WTC11 (cell line): ENCODE results near the gene GPRIN3. TPM values are rescaled to one million over a fixed set of nuclear protein-coding genes. Genes with fewer than 3 reads are reported as not detected.

ENCODE experiments used
- ATAC-seq: fragments of 200-7000 bp; cut with Tn5 transposase; 2 replicates; pipeline ENCODE4 v1.10.0; 2021; ENCODE audit warnings: mild to moderate bottlenecking, moderate library complexity
- CTCF ChIA-PET: fragments of 300-600 bp; sonication (Branson Sonifier 250); formaldehyde crosslinking; loops from one replicate; lab custom pipeline; 2021; ENCODE audit warnings: antibody characterized with exemption; lab: Charles Lee
- POLR2A ChIA-PET: fragments of 350-600 bp; sonication (Branson Sonifier 250); formaldehyde crosslinking; loops from one replicate; lab custom pipeline; 2021; ENCODE audit warnings: antibody characterized with exemption; lab: Charles Lee
- DNase-seq: peaks from one replicate; pipeline ENCODE4 v3.0.0; 2021; ENCODE audit warnings: low spot score
- H3K27ac Mint-ChIP-seq: 2 replicates; pipeline ENCODE4 v1.8.0; 2021; ENCODE audit warnings: mixed read lengths
- H3K27me3 Mint-ChIP-seq: 2 replicates; pipeline ENCODE4 v1.8.0; 2021; ENCODE audit warnings: low read depth, mild to moderate bottlenecking, moderate library complexity, mixed read lengths
- H3K36me3 Mint-ChIP-seq: 2 replicates; pipeline ENCODE4 v1.8.0; 2021; ENCODE audit warnings: mixed read lengths
- H3K4me1 Mint-ChIP-seq: 2 replicates; pipeline ENCODE4 v1.8.0; 2022; ENCODE audit warnings: mixed read lengths
- H3K4me3 Mint-ChIP-seq: 2 replicates; pipeline ENCODE4 v1.8.0; 2021; ENCODE audit warnings: mild to moderate bottlenecking, moderate library complexity, mixed read lengths
- H3K9me3 Mint-ChIP-seq: 2 replicates; pipeline ENCODE4 v1.8.0; 2021; ENCODE audit warnings: mixed read lengths
- E2F4 ChIP-seq: sonication (generic); formaldehyde crosslinking; IDR thresholded peaks from 2 replicates; pipeline ENCODE4 v1.8.1; 2022; ENCODE audit warnings: low read depth, mild to moderate bottlenecking, moderate library complexity, missing genetic modification reagents, borderline replicate concordance
- ESRRA ChIP-seq: sonication (generic); formaldehyde crosslinking; IDR thresholded peaks from 2 replicates; pipeline ENCODE4 v1.8.1; 2022; ENCODE audit warnings: mild to moderate bottlenecking, missing genetic modification reagents, borderline replicate concordance
- FOXP1 ChIP-seq: sonication (generic); formaldehyde crosslinking; IDR thresholded peaks from 2 replicates; pipeline ENCODE4 v1.8.0; 2022; ENCODE audit warnings: missing genetic modification reagents, mild to moderate bottlenecking, moderate library complexity, borderline replicate concordance
- FOXP4 ChIP-seq: sonication (generic); formaldehyde crosslinking; IDR thresholded peaks from 2 replicates; pipeline ENCODE4 v1.8.0; 2022; ENCODE audit warnings: mild to moderate bottlenecking, missing genetic modification reagents
- GTF2I ChIP-seq: fragments of 250-450 bp; sonication (Bioruptor Pico); conservative IDR thresholded peaks from 2 replicates; pipeline ENCODE4 v1.4.0; 2021; ENCODE audit warnings: mild to moderate bottlenecking
- HMGXB4 ChIP-seq: sonication (generic); formaldehyde crosslinking; IDR thresholded peaks from 2 replicates; pipeline ENCODE4 v1.8.1; 2023; ENCODE audit warnings: mild to moderate bottlenecking, moderate library complexity, missing genetic modification reagents
- MAX ChIP-seq: sonication (generic); formaldehyde crosslinking; IDR thresholded peaks from 2 replicates; pipeline ENCODE4 v1.8.0; 2022; ENCODE audit warnings: mild to moderate bottlenecking, missing genetic modification reagents
- MYBL2 ChIP-seq: sonication (generic); formaldehyde crosslinking; IDR thresholded peaks from 2 replicates; pipeline ENCODE4 v1.8.1; 2023; ENCODE audit warnings: mild to moderate bottlenecking, moderate library complexity, missing genetic modification reagents
- NFATC4 ChIP-seq: fragments of 250-450 bp; sonication (Bioruptor Pico); IDR thresholded peaks from 2 replicates; pipeline ENCODE4 v1.9.0; 2021; ENCODE audit warnings: mild to moderate bottlenecking
- NFE2L1 ChIP-seq: sonication (generic); formaldehyde crosslinking; IDR thresholded peaks from 2 replicates; pipeline ENCODE4 v1.8.1; 2023; ENCODE audit warnings: missing genetic modification reagents
- OVOL2 ChIP-seq: fragments of 250-450 bp; sonication (Bioruptor Pico); IDR thresholded peaks from 2 replicates; pipeline ENCODE4 v1.9.0; 2021; ENCODE audit warnings: mild to moderate bottlenecking, borderline replicate concordance
- ZNF121 ChIP-seq: sonication (generic); formaldehyde crosslinking; IDR thresholded peaks from 2 replicates; pipeline ENCODE4 v1.8.0; 2023; ENCODE audit warnings: missing genetic modification reagents
- ZNF263 ChIP-seq: sonication (generic); formaldehyde crosslinking; IDR thresholded peaks from 2 replicates; pipeline ENCODE4 v1.8.1; 2022; ENCODE audit warnings: low read depth, mild to moderate bottlenecking, moderate library complexity, missing genetic modification reagents
- ZNF416 ChIP-seq: fragments of 250-450 bp; sonication (Bioruptor Pico); IDR thresholded peaks from 2 replicates; pipeline ENCODE4 v1.9.0; 2021; ENCODE audit warnings: mild to moderate bottlenecking, inconsistent platforms
- ZNF512 ChIP-seq: sonication (generic); formaldehyde crosslinking; IDR thresholded peaks from 2 replicates; pipeline ENCODE4 v1.8.1; 2022; ENCODE audit warnings: missing genetic modification reagents, borderline replicate concordance
- ZNF532 ChIP-seq: fragments of 250-450 bp; sonication (Bioruptor Pico); IDR thresholded peaks from 2 replicates; pipeline ENCODE4 v1.9.0; 2021; ENCODE audit warnings: mild to moderate bottlenecking, borderline replicate concordance
- total RNA-seq: library from RNA; stranded (reverse); gene quantifications from 3 replicates; pipeline ENCODE4 v1.2.3, GENCODE V29; 2021

The GPRIN3 gene
- total RNA-seq, 1 experiment from 2014 or later: 2.0 TPM

- TF ChIP-seq ZNF532 (CRISPR knock-in tag): no peak
- no peak for TF ChIP-seq MYBL2
- TF ChIP-seq ZNF121 (CRISPR knock-in tag): no peak
- TF ChIP-seq MAX: no peak
- no peak for TF ChIP-seq FOXP4 (CRISPR knock-in tag)
- TF ChIP-seq NFE2L1: no peak
These were observed 58.7 kb downstream of the GPRIN3 start (continued) for GRCh38 chr4:89248879-89249281.

- no peaks in the 10 kb centered on the region for H3K9me3 Mint-ChIP-seq
- TF ChIP-seq GTF2I (CRISPR knock-in tag) (no peak), E2F4 (no peak), ESRRA (CRISPR knock-in tag) (no peak), ZNF263 (no peak), OVOL2 (CRISPR knock-in tag) (no peak), HMGXB4 (CRISPR knock-in tag) (no peak), ZNF512 (CRISPR knock-in tag) (no peak), ZNF416 (CRISPR knock-in tag) (no peak), FOXP1 (CRISPR knock-in tag) (no peak), NFATC4 (CRISPR knock-in tag) (no peak)
- H3K27me3 Mint-ChIP-seq: no peaks in the 10 kb centered on the region
- peaks cover 17% of the 10 kb centered on the region for H3K4me1 Mint-ChIP-seq
- ATAC-seq: no peak
- H3K36me3 Mint-ChIP-seq: no peaks in the 10 kb centered on the region
- no peak overlapping the region for H3K27ac Mint-ChIP-seq
- CTCF ChIA-PET: interaction anchor here (1.7 kb wide), 1 partner anchor 21 kb away, joined by 4 read pairs; no protein-coding TSS in a partner anchor
- no peak overlapping the region for H3K4me3 Mint-ChIP-seq
- POLR2A ChIA-PET: no interaction called here
- DNase-seq: no peak
These were observed 59.6 kb downstream of the GPRIN3 start for GRCh38 chr4:89247951-89248350.
